GM12865 (cell line): ENCODE data around the gene MYH10.

Source experiments
- DNase-seq: peaks from one replicate; pipeline ENCODE4 v3.0.0; 2010; ENCODE audit warnings: low read depth
- H3K4me3 ChIP-seq: 2 replicates; pipeline ENCODE4 v1.5.1; 2011; ENCODE audit warnings: mild to moderate bottlenecking, low read depth, low read length, control low read depth
- CTCF ChIP-seq: IDR thresholded peaks from 2 replicates; pipeline ENCODE4 v1.5.1; 2011; ENCODE audit warnings: low read length, control low read depth, low read depth, inconsistent platforms; ENCODE audit not compliant: insufficient read depth; ENCODE audit errors: missing control alignments

MYH10 gene

DNA sequence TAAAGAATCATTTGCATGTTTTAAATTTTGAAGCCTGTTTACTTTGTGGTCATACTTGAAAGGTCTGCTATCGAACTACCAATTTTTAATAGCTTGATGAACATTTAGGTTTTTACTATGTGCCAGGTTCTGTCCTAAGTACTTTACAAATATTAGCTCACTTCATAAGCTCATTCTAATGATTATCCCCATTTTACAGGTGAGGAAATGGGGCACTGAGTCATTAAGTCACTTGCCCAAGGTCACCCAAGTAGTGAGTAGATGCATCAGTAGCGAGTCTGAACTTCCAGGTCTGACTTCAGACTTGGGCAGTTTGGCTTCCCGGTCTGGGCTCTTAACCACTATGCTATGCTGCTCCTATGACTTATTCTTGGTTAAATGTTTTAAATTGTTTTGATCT lies 190.8 kb downstream of the MYH10 start:
- no peak for DNase-seq
- H3K4me3 ChIP-seq, result no peak overlapping the region
- no peak for TF ChIP-seq CTCF

- no peak for TF ChIP-seq CTCF
- H3K4me3 ChIP-seq, result no peak overlapping the region
- DNase-seq, result no peak
These were observed 192.1 kb downstream of the MYH10 start for GRCh38 chr17:8438441-8438840.

DNA sequence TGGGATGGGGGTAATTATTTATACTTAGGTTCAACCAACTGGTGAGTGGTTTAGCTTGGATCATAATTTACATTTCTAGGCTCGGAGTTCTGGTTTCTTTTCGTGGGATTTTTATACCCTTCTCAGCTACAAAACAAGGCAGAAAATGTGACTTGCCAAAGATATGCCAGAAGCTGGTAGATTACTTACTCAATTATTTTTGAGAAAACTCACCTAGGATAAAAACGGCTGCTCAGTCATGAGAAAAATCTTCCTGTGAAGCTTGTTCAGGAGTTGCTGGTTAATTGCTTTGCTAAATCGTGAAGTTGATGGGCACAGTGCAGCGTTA lies 193.7 kb downstream of the MYH10 start:
- DNase-seq, result no peak
- peak overlapping the region; percentile 68 for H3K4me3 ChIP-seq
- no peak for TF ChIP-seq CTCF

- peak; percentile 64 for DNase-seq
- no peak for TF ChIP-seq CTCF
- peak overlapping the region; percentile 68 for H3K4me3 ChIP-seq
These were observed 194.2 kb downstream of the MYH10 start for GRCh38 chr17:8436169-8436843.

- no peak for TF ChIP-seq CTCF
- DNase-seq, result peak; percentile 99
- peak within 1 kb of the TSS; percentile 94 for H3K4me3 ChIP-seq
These were observed 195.0 kb downstream of the MYH10 start, which contains the start of gene NDEL1 for GRCh38 chr17:8435245-8436168. NDEL1 (plus strand) TSS chr17:8435884; CDS start chr17:8444272, 8,388 bp downstream.

- DNase-seq, result no peak
- no peak for TF ChIP-seq CTCF
- H3K4me3 ChIP-seq, result no peak overlapping the region
These were observed 199.6 kb downstream of the MYH10 start for GRCh38 chr17:8430966-8431365.
